Measurements from ENCODE around the gene ABCG1. TPM values are rescaled to one million over a fixed set of nuclear protein-coding genes. Genes with fewer than 3 reads are reported as not detected.

Gene ABCG1
- total and polyA plus RNA-seq, 7 donors, result 6.0 to 19.3 (median 11.6) TPM

DNA sequence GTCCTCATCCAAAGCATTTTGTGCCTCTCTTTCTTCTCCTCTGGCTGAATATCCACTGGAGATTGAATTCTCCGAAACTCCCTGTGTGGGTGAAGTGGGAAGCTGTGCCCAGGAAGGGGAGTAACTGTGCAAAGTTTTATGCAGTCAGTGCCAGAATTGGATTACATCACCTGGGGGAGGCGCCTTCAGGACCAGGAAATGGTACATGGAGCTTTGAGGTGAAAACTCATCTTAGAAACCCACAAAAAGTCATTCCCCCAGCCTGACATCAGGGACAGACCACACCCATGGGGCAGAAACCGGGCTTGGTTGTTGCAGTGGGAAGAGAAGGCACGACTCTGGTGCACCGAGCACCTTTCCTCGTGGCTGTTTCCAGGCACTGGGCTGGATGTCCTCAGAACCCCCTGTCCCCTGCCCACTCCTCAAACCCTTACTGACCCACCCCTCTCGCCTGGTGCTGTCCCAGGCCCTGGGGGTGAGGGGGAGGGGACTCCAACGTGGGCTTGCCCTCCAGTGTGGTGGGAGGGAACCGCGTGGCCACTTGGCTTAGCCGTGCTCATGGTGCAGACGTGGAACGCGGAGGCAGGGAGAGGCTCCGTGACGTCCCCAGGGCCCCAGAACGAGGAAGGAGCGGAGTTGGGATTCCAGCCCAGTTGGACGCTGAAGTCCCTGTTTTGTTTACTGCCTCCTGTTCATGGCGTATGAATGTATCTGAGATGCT, 80.5 kb downstream of the ABCG1 start:
- H3K36me3 ChIP-seq, result peaks cover 0 to 15% (median 3%) of the 10 kb centered on the region in 4 donors
- no peak for DNase-seq
- H3K9me3 ChIP-seq, result no peaks in the 10 kb centered on the region
- 77 to 85% methylated on average over 20 of the region's 20 CpGs for WGBS, 2 donors
- intact Hi-C loops (cut with DNase I), result no loop called here
- H3K27ac ChIP-seq, result peak overlapping the region in 1 of 4 donors; percentile 52
- H3K4me1 ChIP-seq, result no peaks in the 10 kb centered on the region
- H3K27me3 ChIP-seq, result no peaks in the 10 kb centered on the region
- H3K4me3 ChIP-seq, result no peak overlapping the region
- TF ChIP-seq EP300 (IDR thresholded peaks at IDR 0.05), result no peak
- TF ChIP-seq POLR2AphosphoS5 (IDR thresholded peaks at IDR 0.05), result no peak
- no peak for TF ChIP-seq POLR2A (IDR thresholded peaks at IDR 0.05)
- TF ChIP-seq, protein P1, sequence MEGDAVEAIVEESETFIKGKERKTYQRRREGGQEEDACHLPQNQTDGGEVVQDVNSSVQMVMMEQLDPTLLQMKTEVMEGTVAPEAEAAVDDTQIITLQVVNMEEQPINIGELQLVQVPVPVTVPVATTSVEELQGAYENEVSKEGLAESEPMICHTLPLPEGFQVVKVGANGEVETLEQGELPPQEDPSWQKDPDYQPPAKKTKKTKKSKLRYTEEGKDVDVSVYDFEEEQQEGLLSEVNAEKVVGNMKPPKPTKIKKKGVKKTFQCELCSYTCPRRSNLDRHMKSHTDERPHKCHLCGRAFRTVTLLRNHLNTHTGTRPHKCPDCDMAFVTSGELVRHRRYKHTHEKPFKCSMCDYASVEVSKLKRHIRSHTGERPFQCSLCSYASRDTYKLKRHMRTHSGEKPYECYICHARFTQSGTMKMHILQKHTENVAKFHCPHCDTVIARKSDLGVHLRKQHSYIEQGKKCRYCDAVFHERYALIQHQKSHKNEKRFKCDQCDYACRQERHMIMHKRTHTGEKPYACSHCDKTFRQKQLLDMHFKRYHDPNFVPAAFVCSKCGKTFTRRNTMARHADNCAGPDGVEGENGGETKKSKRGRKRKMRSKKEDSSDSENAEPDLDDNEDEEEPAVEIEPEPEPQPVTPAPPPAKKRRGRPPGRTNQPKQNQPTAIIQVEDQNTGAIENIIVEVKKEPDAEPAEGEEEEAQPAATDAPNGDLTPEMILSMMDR (IDR thresholded peaks at IDR 0.05), result no peak

GRCh38 chr21:42300045-42300583, 81.2 kb downstream of the ABCG1 start:
- Histone ChIP-seq H3K27me3 (no peaks in the 10 kb centered on the region), H3K36me3 (peaks cover 0 to 11% (median 0%) of the 10 kb centered on the region in 4 donors), H3K4me1 (no peaks in the 10 kb centered on the region), H3K4me3 (no peak overlapping the region), H3K27ac (no peak overlapping the region), H3K9me3 (no peaks in the 10 kb centered on the region)
- WGBS, 2 donors, result 87 to 93% methylated on average over 7 of the region's 7 CpGs
- intact Hi-C loops (cut with DNase I), result no loop called here
- DNase-seq, result no peak
- TF ChIP-seq EP300 (IDR thresholded peaks at IDR 0.05) (no peak), POLR2A (IDR thresholded peaks at IDR 0.05) (no peak)
- TF ChIP-seq, protein P1 (IDR thresholded peaks at IDR 0.05), result no peak

GRCh38 chr21:42300956-42301355, 82.0 kb downstream of the ABCG1 start:
- peaks cover 0 to 9% (median 0%) of the 10 kb centered on the region in 4 donors for H3K36me3 ChIP-seq
- intact Hi-C loops (cut with DNase I), result no loop called here
- H3K27me3 ChIP-seq, result no peaks in the 10 kb centered on the region
- no peak for DNase-seq
- WGBS, 2 donors, result 90% methylated on average over 9 of the region's 9 CpGs
- H3K9me3 ChIP-seq, result no peaks in the 10 kb centered on the region
- TF ChIP-seq EP300 (IDR thresholded peaks at IDR 0.05), result no peak
- no peak for TF ChIP-seq POLR2A (IDR thresholded peaks at IDR 0.05)
- TF ChIP-seq, protein P1 (IDR thresholded peaks at IDR 0.05), result no peak
- no peak for TF ChIP-seq POLR2AphosphoS5 (IDR thresholded peaks at IDR 0.05)
- peak overlapping the region in 1 of 4 donors; percentile 31 for H3K27ac ChIP-seq
- no peak overlapping the region for H3K4me3 ChIP-seq
- H3K4me1 ChIP-seq, result no peaks in the 10 kb centered on the region

GRCh38 chr21:42301371-42302075, 82.6 kb downstream of the ABCG1 start:
- Histone ChIP-seq H3K4me1 (no peaks in the 10 kb centered on the region), H3K27me3 (peaks cover 0 to 3% (median 0%) of the 10 kb centered on the region in 3 donors), H3K36me3 (peaks cover 0 to 3% (median 0%) of the 10 kb centered on the region in 4 donors), H3K4me3 (no peak overlapping the region), H3K27ac (peak overlapping the region in 2 of 4 donors; percentile 31 to 43), H3K9me3 (no peaks in the 10 kb centered on the region)
- 85 to 88% methylated on average over 20 of the region's 20 CpGs for WGBS, 2 donors
- intact Hi-C loops (cut with DNase I), result no loop called here
- TF ChIP-seq POLR2AphosphoS5 (IDR thresholded peaks at IDR 0.05) (peak in 2 of 4 donors; percentile 31 to 45), EP300 (IDR thresholded peaks at IDR 0.05) (peak in 1 of 4 donors; percentile 51), POLR2A (IDR thresholded peaks at IDR 0.05) (no peak)
- TF ChIP-seq, protein P1 (IDR thresholded peaks at IDR 0.05), result no peak
- DNase-seq, result peak; percentile 65
